Measurements from ENCODE around the gene CZIB. TPM values are rescaled to one million over a fixed set of nuclear protein-coding genes. Genes with fewer than 3 reads are reported as not detected.

The CZIB gene
- total and polyA plus RNA-seq, 2 of the 8 experiments (the other 6 are each of a cell fraction or from before 2014, with no cell fraction given), result 46.5 to 48.0 TPM

- TF ChIP-seq ATF3 (IDR thresholded peaks at IDR 0.05; ENCODE audit: insufficient read depth, low read depth, low read length) (no peak), SIRT6 (IDR thresholded peaks at IDR 0.05; ENCODE audit: low read length) (no peak), SAP30 (IDR thresholded peaks at IDR 0.05; ENCODE audit: insufficient read depth, insufficient replicate concordance, low read length) (no peak), GTF2F1 (IDR thresholded peaks at IDR 0.05; ENCODE audit: borderline replicate concordance, low read depth, low read length) (no peak), JUN (IDR thresholded peaks at IDR 0.05; ENCODE audit: low read depth, low read length) (no peak), CBX8 (IDR thresholded peaks at IDR 0.05; ENCODE audit: borderline replicate concordance, low read depth, low read length) (no peak), KDM1A (IDR thresholded peaks at IDR 0.05; ENCODE audit: borderline replicate concordance, low read length) (no peak), CTCF (IDR thresholded peaks at IDR 0.05; ENCODE audit: control extremely low read depth in 1 of 3, insufficient read depth in 1 of 3, low read depth in 1 of 3, low read length in 3 of 3) (no peak)
These were observed 41.6 kb upstream of the CZIB start (continued) for GRCh38 chr1:53262000-53262399.
